Neural progenitor cell (in vitro differentiated cells): Measurements from ENCODE around the gene TLCD3A. TPM values are rescaled to one million over a fixed set of nuclear protein-coding genes. Genes with fewer than 3 reads are reported as not detected.

Experiments
- DNase-seq: peaks from one replicate; pipeline ENCODE4 v3.0.0-alpha.2; 2016; ENCODE audit warnings: low spot score
- H2AFZ ChIP-seq: fragments of 200-600 bp; sonication (generic); replicated peaks from 2 replicates; pipeline ENCODE4 v1.6.1; 2016; ENCODE audit warnings: antibody characterized with exemption
- H3F3A ChIP-seq: fragments of 200-600 bp; sonication (generic); 2 replicates; pipeline ENCODE4 v1.6.1; 2016; ENCODE audit warnings: antibody characterized with exemption, low read depth
- H3K27ac ChIP-seq: fragments of 200-600 bp; sonication (generic); 2 replicates; pipeline ENCODE4 v1.5.1; 2016; ENCODE audit warnings: mild to moderate bottlenecking
- H3K27me3 ChIP-seq: fragments of 200-600 bp; sonication (generic); 2 replicates; pipeline ENCODE4 v1.6.1; 2016; ENCODE audit warnings: mild to moderate bottlenecking, moderate library complexity
- H3K36me3 ChIP-seq: fragments of 200-600 bp; sonication (generic); 2 replicates; pipeline ENCODE4 v1.5.1; 2016
- H3K4me1 ChIP-seq: fragments of 200-600 bp; sonication (generic); 2 replicates; pipeline ENCODE4 v1.6.1; 2016; ENCODE audit warnings: mixed run types
- H3K4me2 ChIP-seq: fragments of 200-600 bp; sonication (generic); 2 replicates; pipeline ENCODE4 v1.6.1; 2016
- H3K4me3 ChIP-seq: fragments of 200-600 bp; sonication (generic); 2 replicates; pipeline ENCODE4 v1.5.1; 2016
- H3K79me2 ChIP-seq: fragments of 200-600 bp; sonication (generic); 2 replicates; pipeline ENCODE4 v1.6.1; 2016; ENCODE audit warnings: low read depth
- H3K9ac ChIP-seq: fragments of 200-600 bp; sonication (generic); 2 replicates; pipeline ENCODE4 v1.6.1; 2016
- H3K9me3 ChIP-seq: fragments of 200-600 bp; sonication (generic); 2 replicates; pipeline ENCODE4 v1.5.1; 2016; ENCODE audit warnings: low read depth
- H4K20me1 ChIP-seq: fragments of 200-600 bp; sonication (generic); 2 replicates; pipeline ENCODE4 v1.6.1; 2016; ENCODE audit warnings: low read depth
- H3K27ac Mint-ChIP-seq: 3 replicates; pipeline ENCODE4 v1.8.0; 2021; ENCODE audit warnings: mixed read lengths
- H3K27me3 Mint-ChIP-seq: 2 replicates; pipeline ENCODE4 v1.8.0; 2022; ENCODE audit warnings: low read depth, mild to moderate bottlenecking, inconsistent platforms, moderate library complexity, mixed read lengths; ENCODE audit not compliant: insufficient read depth
- H3K36me3 Mint-ChIP-seq: 3 replicates; pipeline ENCODE4 v1.8.0; 2021; ENCODE audit warnings: mixed read lengths
- H3K4me1 Mint-ChIP-seq: 3 replicates; pipeline ENCODE4 v1.8.0; 2021; ENCODE audit warnings: mixed read lengths
- H3K4me3 Mint-ChIP-seq: 3 replicates; pipeline ENCODE4 v1.8.0; 2021; ENCODE audit warnings: mild to moderate bottlenecking, moderate library complexity, mixed read lengths
- H3K9me3 Mint-ChIP-seq: 3 replicates; pipeline ENCODE4 v1.8.0; 2020; ENCODE audit warnings: mixed read lengths
- CTCF ChIP-seq: fragments of 200-600 bp; sonication (generic); IDR thresholded peaks from 2 replicates; pipeline ENCODE4 v1.5.1; 2017; ENCODE audit warnings: antibody characterized with exemption, mild to moderate bottlenecking
- EZH2 ChIP-seq: fragments of 200-600 bp; sonication (generic); IDR thresholded peaks from 2 replicates; pipeline ENCODE4 v1.6.1; 2017; ENCODE audit warnings: antibody characterized with exemption, mild to moderate bottlenecking, moderate library complexity
- EZH2phosphoT487 ChIP-seq: fragments of 200-600 bp; sonication (generic); IDR thresholded peaks from 2 replicates; pipeline ENCODE4 v1.6.1; 2017; ENCODE audit warnings: antibody characterized with exemption
- total RNA-seq: library from RNA; depleted of rRNA; stranded (reverse); fragments of >200 nt; gene quantifications from 2 replicates; pipeline ENCODE4 v1.2.3, GENCODE V29; 2015; ENCODE audit warnings: low replicate concordance

The TLCD3A gene
- total RNA-seq, 1 donor from 2014 or later = 13.4 TPM

GRCh38 chr17:685006-685405, 47.4 kb upstream of the TLCD3A start:
- no peak overlapping the region for H3K4me3 Mint-ChIP-seq
- Histone ChIP-seq H4K20me1 (no peaks in the 10 kb centered on the region), H3K36me3 (no peaks in the 10 kb centered on the region), H3K27ac (no peak overlapping the region), H3K9ac (no peak overlapping the region), H3K27me3 (no peaks in the 10 kb centered on the region), H3K79me2 (peaks cover 29% of the 10 kb centered on the region), H3K9me3 (no peaks in the 10 kb centered on the region), H3F3A (peaks cover 26% of the 10 kb centered on the region), H3K4me3 (no peak overlapping the region), H2AFZ (no peak overlapping the region), H3K4me2 (no peak overlapping the region), H3K4me1 (peaks cover 28% of the 10 kb centered on the region)
- H3K4me1 Mint-ChIP-seq = peaks cover 26% of the 10 kb centered on the region
- H3K36me3 Mint-ChIP-seq = peaks cover 28% of the 10 kb centered on the region
- no peak for TF ChIP-seq EZH2phosphoT487
- no peak for TF ChIP-seq CTCF
- no peak for TF ChIP-seq EZH2
- H3K27me3 Mint-ChIP-seq = peaks cover 2% of the 10 kb centered on the region
- no peak overlapping the region for H3K27ac Mint-ChIP-seq
- peaks cover 4% of the 10 kb centered on the region for H3K9me3 Mint-ChIP-seq
- DNase-seq = no peak

GRCh38 chr17:688100-688989, 44.1 kb upstream of the TLCD3A start:
- H3K27ac ChIP-seq = no peak overlapping the region
- no peak overlapping the region for H3K27ac Mint-ChIP-seq

GRCh38 chr17:689556-690275, 42.7 kb upstream of the TLCD3A start:
- H3K36me3 ChIP-seq = no peaks in the 10 kb centered on the region
- H3K9me3 ChIP-seq = no peaks in the 10 kb centered on the region
- H3K4me1 Mint-ChIP-seq = peaks cover 3% of the 10 kb centered on the region
- no peaks in the 10 kb centered on the region for H3K27me3 Mint-ChIP-seq
- no peak for TF ChIP-seq EZH2
- TF ChIP-seq EZH2phosphoT487 = no peak
- TF ChIP-seq CTCF = no peak
- H3K4me2 ChIP-seq = no peak overlapping the region
- H3K27me3 ChIP-seq = no peaks in the 10 kb centered on the region
- H3F3A ChIP-seq = no peaks in the 10 kb centered on the region
- H3K27ac Mint-ChIP-seq = no peak overlapping the region
- no peak overlapping the region for H2AFZ ChIP-seq
- no peaks in the 10 kb centered on the region for H4K20me1 ChIP-seq
- no peak overlapping the region for H3K4me3 Mint-ChIP-seq
- H3K9me3 Mint-ChIP-seq = no peaks in the 10 kb centered on the region
- no peak overlapping the region for H3K9ac ChIP-seq
- peaks cover 2% of the 10 kb centered on the region for H3K79me2 ChIP-seq
- H3K4me1 ChIP-seq = no peaks in the 10 kb centered on the region
- no peak overlapping the region for H3K27ac ChIP-seq
- H3K36me3 Mint-ChIP-seq = peaks cover 14% of the 10 kb centered on the region
- DNase-seq = no peak
- H3K4me3 ChIP-seq = no peak overlapping the region

More at GRCh38 chr17:688100-688989, 44.1 kb upstream of the TLCD3A start:
- H3K9ac ChIP-seq = no peak overlapping the region
- Mint-ChIP-seq H3K36me3 (peaks cover 24% of the 10 kb centered on the region), H3K4me1 (peaks cover 3% of the 10 kb centered on the region), H3K27me3 (peaks cover 2% of the 10 kb centered on the region), H3K4me3 (no peak overlapping the region), H3K9me3 (no peaks in the 10 kb centered on the region)
- H3K36me3 ChIP-seq = no peaks in the 10 kb centered on the region
- peaks cover 10% of the 10 kb centered on the region for H3K79me2 ChIP-seq
- TF ChIP-seq CTCF = peak; percentile 60
- TF ChIP-seq EZH2 = no peak
- no peak for TF ChIP-seq EZH2phosphoT487
- peaks cover 2% of the 10 kb centered on the region for H3F3A ChIP-seq
- peak; percentile 56 for DNase-seq
- no peak overlapping the region for H3K4me3 ChIP-seq
- H4K20me1 ChIP-seq = no peaks in the 10 kb centered on the region
- no peaks in the 10 kb centered on the region for H3K27me3 ChIP-seq
- H3K9me3 ChIP-seq = no peaks in the 10 kb centered on the region
- no peak overlapping the region for H3K4me2 ChIP-seq
- peaks cover 2% of the 10 kb centered on the region for H3K4me1 ChIP-seq
- H2AFZ ChIP-seq = no peak overlapping the region
